SK-N-SH treated with all-trans-retinoic acid at 6 μM for 48 hours (cell line): Measurements from ENCODE around the gene PTPRCAP.

ENCODE experiments used
- ARNTL ChIP-seq: fragments of 450-650 bp; formaldehyde crosslinking; IDR thresholded peaks from 2 replicates; pipeline ENCODE4 v1.5.0; 2020; ENCODE audit warnings: low read depth, mild to moderate bottlenecking, moderate library complexity, borderline replicate concordance
- BACH2 ChIP-seq: fragments of 250-450 bp; sonication (Bioruptor Pico); IDR thresholded peaks from 2 replicates; pipeline ENCODE4 v1.9.0; 2021; ENCODE audit warnings: mild to moderate bottlenecking, borderline replicate concordance
- CSDC2 ChIP-seq: fragments of 250-450 bp; sonication (Bioruptor Pico); IDR thresholded peaks from 2 replicates; pipeline ENCODE4 v1.5.0; 2020; ENCODE audit warnings: mild to moderate bottlenecking, moderate library complexity
- CSRNP3 ChIP-seq: fragments of 250-450 bp; sonication (Bioruptor Pico); IDR thresholded peaks from 2 replicates; pipeline ENCODE4 v1.5.1; 2021; ENCODE audit warnings: mild to moderate bottlenecking, moderate library complexity
- ESRRG ChIP-seq: fragments of 250-450 bp; sonication (Bioruptor Pico); IDR thresholded peaks from 2 replicates; pipeline ENCODE4 v1.6.1; 2021; ENCODE audit warnings: mild to moderate bottlenecking
- GLIS3 ChIP-seq: fragments of 250-450 bp; sonication (Bioruptor Pico); IDR thresholded peaks from 2 replicates; pipeline ENCODE4 v1.5.0; 2020; ENCODE audit warnings: mild to moderate bottlenecking, moderate library complexity
- ISL1 ChIP-seq: fragments of 250-450 bp; sonication (Bioruptor Pico); IDR thresholded peaks from 2 replicates; pipeline ENCODE4 v2.1.2; 2022; ENCODE audit warnings: mild to moderate bottlenecking, moderate library complexity
- OSR1 ChIP-seq: fragments of 250-450 bp; sonication (Bioruptor Pico); IDR thresholded peaks from 2 replicates; pipeline ENCODE4 v1.8.0; 2022; ENCODE audit warnings: moderate library complexity, mild to moderate bottlenecking, inconsistent platforms
- RARB ChIP-seq: fragments of 250-450 bp; sonication (Bioruptor Pico); IDR thresholded peaks from 2 replicates; pipeline ENCODE4 v1.8.0; 2021; ENCODE audit warnings: mild to moderate bottlenecking, moderate library complexity
- SNAI2 ChIP-seq: fragments of 250-450 bp; sonication (Bioruptor Pico); IDR thresholded peaks from 2 replicates; pipeline ENCODE4 v1.5.0; 2020; ENCODE audit warnings: mild to moderate bottlenecking, moderate library complexity
- ZC3H10 ChIP-seq: fragments of 250-450 bp; sonication (Bioruptor Pico); IDR thresholded peaks from 2 replicates; pipeline ENCODE4 v1.5.1; 2021; ENCODE audit warnings: mild to moderate bottlenecking, moderate library complexity
- ZNF8 ChIP-seq: fragments of 450-650 bp; formaldehyde crosslinking; IDR thresholded peaks from 2 replicates; pipeline ENCODE4 v1.5.0; 2020; ENCODE audit warnings: mild to moderate bottlenecking, moderate library complexity
- TF ChIP-seq, protein P1 (sequence below): fragments of 250-450 bp; sonication (Bioruptor Pico); IDR thresholded peaks from 2 replicates; pipeline ENCODE4 v1.8.0; 2020; ENCODE audit warnings: mild to moderate bottlenecking, moderate library complexity, borderline replicate concordance

- TF ChIP-seq ZNF8 (CRISPR knock-in tag) (no peak), OSR1 (no peak), CSDC2 (CRISPR knock-in tag) (no peak), RARB (CRISPR knock-in tag) (no peak), BACH2 (CRISPR knock-in tag) (no peak), ESRRG (CRISPR knock-in tag) (no peak), ISL1 (CRISPR knock-in tag) (no peak), SNAI2 (no peak), ZC3H10 (no peak), ARNTL (no peak), GLIS3 (no peak), CSRNP3 (no peak)
- TF ChIP-seq, protein P1, sequence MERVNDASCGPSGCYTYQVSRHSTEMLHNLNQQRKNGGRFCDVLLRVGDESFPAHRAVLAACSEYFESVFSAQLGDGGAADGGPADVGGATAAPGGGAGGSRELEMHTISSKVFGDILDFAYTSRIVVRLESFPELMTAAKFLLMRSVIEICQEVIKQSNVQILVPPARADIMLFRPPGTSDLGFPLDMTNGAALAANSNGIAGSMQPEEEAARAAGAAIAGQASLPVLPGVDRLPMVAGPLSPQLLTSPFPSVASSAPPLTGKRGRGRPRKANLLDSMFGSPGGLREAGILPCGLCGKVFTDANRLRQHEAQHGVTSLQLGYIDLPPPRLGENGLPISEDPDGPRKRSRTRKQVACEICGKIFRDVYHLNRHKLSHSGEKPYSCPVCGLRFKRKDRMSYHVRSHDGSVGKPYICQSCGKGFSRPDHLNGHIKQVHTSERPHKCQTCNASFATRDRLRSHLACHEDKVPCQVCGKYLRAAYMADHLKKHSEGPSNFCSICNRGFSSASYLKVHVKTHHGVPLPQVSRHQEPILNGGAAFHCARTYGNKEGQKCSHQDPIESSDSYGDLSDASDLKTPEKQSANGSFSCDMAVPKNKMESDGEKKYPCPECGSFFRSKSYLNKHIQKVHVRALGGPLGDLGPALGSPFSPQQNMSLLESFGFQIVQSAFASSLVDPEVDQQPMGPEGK (CRISPR knock-in tag), result no peak
Observed at GRCh38 chr11:67456068-67456705, 18.7 kb upstream of the PTPRCAP start.
